NCI-H2196 treated with DMSO at 0.1 percent for 48 hours (cell line): ENCODE measurements around the gene LMBR1.
"Not testable (repeated sequence)": the region's sequence is repeated elsewhere in the genome, so short reads cannot be mapped to it uniquely, and the experiment has no call there.

Source experiments
- DNase-seq: peaks from one replicate; lab custom pipeline; 2025; ENCODE audit not compliant: unreplicated experiment; lab: John Stamatoyannopoulos, UW

Gene LMBR1

GRCh38 chr7:156702399-156702798 lies 190.6 kb downstream of the LMBR1 start:
- no peak for DNase-seq

DNA sequence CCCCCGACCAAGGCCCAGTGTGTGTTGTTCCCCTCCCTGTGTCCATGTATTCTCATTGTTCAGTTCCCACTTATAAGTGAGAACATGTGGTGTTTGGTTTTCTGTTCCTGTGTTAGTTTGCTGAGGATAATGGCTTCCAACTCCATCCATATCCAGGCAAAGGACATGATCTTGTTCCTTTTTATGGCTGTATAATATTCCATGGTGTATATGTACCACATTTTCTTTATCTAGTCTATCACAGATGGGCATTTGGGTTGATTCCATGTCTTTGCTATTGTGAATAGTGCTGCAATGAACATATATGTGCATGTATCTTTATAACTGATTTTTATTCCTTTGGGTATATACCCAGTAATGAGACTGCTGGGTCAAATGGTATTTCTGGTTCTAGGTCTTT lies 191.2 kb downstream of the LMBR1 start:
- DNase-seq: not testable (repeated sequence)

DNA sequence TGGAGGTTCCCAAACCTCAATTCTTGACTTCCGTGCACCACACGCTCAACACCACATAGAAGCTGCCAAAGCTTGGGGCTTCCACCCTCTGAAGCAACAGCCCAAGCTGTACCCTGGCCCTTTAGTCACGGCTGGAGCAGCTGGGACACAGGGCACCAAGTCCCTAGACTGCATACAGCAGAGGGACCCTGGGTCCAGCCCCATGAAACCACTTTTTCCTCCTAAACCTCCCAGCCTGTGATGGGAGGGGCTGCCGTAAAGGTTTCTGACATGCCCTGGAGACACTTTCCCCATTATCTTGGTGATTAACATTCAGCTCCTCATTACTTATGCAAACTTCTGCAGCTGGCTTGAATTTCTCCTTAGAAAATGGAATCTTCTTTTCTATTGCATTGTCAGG lies 194.5 kb downstream of the LMBR1 start:
- not testable (repeated sequence) for DNase-seq

- DNase-seq: not testable (repeated sequence)
Observed at GRCh38 chr7:156697283-156697682, 195.7 kb downstream of the LMBR1 start.

- DNase-seq: no peak
Observed at GRCh38 chr7:156693627-156694026, 199.4 kb downstream of the LMBR1 start.

DNA sequence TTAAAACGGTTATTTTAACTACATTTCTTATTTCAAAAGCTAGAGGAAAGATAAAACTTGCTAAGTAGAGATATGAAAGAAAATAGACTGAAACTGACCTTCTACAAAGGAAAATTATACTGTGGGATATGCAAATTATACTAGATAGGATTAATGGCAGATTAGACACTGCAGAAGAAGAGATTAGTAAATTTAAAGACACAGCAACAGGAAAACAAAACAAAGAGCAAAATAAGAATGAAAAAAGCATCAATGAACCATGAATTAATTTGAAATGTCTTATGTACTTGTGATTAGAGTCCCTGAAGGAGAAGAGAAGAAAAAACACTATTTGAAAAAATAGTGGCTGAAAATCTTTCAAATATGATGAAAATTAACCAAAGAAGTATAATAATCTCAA lies 200.1 kb downstream of the LMBR1 start:
- DNase-seq: no peak

DNA sequence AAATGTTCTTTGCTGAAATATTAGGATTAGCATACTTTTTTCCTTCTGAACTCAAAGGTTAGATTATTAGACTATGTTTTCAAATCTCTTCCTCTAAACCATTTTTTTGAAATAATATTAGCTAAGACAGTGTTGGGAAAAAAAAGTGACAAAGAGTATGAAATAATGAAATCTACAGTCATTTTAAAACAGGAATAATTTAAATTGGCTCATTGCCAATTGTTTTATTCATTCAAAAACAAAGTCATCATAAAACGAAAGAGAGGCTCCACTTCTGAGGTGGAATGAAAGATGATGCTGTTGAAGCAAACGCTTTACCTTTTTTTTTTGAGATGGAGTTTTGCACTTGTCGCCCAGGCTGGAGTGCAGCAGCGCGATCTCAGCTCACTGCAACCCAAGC lies 201.2 kb downstream of the LMBR1 start:
- no peak for DNase-seq

GRCh38 chr7:156684661-156685060 lies 208.3 kb downstream of the LMBR1 start:
- DNase-seq: no peak

DNA sequence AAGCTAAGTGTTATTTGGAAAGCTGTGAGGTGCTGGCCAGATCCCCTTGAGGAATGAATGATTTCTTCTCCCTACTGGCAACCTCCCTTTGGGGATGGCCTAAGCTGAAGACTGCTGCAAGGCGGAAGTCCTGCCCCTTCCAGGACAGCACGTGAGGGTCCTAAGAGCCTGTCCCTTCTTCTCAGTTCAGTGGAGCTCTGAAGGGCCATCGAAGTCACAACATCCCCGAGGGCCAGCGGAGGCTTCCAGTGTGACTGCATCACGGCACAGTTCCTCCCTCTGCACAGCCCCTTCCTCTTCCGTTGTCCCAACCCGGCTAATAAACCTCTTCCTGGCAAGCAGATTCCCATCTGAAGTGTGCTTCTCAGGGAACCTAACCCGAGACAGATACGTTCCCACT lies 208.7 kb downstream of the LMBR1 start:
- no peak for DNase-seq

- DNase-seq: no peak
Observed at GRCh38 chr7:156682928-156683327, 210.1 kb downstream of the LMBR1 start.

- no peak for DNase-seq
Observed at GRCh38 chr7:156680281-156680680, 212.7 kb downstream of the LMBR1 start.

DNA sequence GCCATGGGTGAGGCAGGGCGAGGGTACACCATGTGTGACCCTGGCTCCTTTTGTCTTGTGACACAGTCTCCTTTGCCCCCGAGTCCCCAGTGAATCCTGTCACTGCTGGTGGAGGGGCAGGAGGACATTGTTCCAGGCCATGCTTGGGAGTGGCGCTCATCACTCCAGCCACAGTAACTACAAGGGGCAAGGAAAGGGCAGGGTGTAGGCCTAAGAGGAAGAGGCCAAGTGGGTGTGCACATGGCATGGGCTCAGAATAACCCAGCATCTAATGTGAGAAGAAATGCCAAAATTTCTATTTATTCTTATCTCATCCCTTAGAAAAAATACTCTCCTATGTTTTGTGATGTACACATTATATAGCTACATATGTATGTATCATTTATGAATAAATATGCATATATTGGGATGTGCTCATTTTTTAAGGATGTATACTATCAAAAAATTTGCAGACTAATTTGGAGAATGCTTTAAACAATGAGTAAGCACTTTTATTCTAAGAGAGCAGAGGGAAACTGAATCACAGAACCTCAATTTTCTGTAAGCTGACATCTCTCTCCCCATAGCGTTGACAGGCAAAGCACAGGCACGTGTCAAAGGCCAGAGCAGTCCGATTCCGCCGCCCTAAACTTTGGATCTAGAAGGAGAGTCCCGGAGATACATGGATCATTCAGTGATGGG lies 215.5 kb downstream of the LMBR1 start:
- no peak for DNase-seq

DNA sequence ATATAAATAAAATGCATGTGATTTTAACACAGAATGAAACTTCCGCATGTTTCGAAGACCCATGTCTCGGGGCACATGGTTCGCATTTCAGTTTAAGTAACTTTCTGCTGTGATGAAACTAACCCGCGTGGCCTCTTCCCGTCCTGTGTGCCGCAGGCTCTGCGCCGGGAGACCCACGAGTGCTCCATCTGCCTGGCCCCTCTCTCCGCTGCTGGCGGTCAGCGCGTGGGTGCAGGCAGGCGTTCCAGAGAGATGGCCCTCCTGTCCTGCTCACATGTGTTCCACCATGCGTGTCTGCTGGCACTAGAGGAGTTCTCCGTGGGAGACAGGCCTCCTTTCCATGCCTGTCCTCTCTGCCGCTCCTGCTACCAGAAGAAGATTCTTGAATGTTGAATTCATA lies 216.7 kb downstream of the LMBR1 start:
- DNase-seq: no peak

DNA sequence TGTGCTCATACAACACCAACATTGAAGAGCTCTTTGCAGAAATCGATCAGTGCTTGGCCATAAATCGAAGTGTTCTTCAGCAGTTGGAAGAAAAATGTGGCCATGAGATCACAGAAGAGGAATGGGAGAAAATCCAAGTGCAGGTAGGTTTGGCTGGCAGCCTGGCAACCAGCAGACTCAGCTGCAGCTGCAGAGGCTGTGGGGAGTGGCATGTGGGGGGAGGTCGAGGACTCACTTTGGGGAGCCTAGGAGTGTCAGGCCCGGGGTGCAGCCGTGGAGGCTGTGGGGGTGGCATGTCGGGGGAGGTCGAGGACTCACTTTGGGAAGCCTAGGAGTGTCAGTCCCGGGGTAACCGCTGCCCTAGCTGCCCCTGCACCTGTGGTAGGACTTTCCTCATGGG lies 217.3 kb downstream of the LMBR1 start:
- DNase-seq: no peak

GRCh38 chr7:156673902-156674301 lies 219.1 kb downstream of the LMBR1 start:
- DNase-seq: no peak

DNA sequence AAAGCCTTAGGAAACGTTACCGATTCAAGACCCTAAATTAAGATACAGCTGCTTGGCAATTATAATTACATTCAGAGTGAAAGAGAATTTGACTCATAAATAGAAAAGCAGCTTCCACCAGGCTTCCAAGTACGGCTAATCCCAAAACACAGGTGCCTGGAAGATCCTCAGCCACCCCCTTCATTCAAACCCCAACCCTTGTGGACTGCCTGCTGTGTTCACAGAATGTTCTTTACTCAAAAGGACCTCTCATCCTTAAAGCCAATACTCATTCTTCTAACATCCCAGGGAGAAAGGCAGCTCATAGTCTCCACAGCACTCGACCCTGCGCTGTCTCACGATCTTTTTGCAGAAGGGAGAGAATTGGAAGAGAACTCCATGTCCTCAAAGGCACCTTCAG lies 219.5 kb downstream of the LMBR1 start:
- no peak for DNase-seq

DNA sequence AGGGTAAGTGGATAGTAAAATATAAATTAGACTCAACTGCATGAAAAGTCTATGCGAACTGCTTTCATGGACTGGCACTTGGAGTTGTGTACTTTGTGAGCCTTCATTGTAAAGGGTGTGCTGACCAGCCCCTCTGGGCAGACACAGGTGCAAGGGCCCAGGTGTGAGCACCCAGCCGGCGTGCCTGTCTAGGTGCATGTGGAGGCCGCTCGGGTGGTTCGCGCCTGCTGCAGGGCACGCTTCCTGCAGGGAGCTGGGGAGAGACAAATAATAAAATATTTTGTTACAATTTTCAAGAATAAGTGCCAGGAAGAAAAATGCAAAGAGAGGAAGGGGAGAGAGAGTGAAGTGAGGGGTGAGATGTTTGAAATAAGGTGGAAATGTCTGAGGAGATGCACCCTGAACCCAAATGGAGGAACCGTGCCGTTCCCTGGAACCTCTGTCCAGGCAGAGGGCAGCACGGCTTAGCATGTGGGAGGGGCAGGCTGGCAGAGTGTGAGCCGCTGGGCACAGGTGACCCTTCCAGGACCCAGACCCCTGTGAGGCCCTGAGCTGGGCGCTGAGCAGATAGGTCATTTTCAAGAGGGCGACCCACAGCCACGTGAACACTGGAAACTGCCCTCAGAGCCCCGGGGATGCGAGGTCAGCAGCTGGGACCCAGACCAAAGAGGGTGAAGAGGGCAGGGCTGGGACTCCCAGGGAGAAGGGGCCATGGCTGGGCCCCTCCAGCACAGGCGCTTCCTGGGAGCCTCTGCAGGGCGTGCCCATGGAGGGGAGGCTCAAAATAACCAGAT lies 223.8 kb downstream of the LMBR1 start:
- no peak for DNase-seq

DNA sequence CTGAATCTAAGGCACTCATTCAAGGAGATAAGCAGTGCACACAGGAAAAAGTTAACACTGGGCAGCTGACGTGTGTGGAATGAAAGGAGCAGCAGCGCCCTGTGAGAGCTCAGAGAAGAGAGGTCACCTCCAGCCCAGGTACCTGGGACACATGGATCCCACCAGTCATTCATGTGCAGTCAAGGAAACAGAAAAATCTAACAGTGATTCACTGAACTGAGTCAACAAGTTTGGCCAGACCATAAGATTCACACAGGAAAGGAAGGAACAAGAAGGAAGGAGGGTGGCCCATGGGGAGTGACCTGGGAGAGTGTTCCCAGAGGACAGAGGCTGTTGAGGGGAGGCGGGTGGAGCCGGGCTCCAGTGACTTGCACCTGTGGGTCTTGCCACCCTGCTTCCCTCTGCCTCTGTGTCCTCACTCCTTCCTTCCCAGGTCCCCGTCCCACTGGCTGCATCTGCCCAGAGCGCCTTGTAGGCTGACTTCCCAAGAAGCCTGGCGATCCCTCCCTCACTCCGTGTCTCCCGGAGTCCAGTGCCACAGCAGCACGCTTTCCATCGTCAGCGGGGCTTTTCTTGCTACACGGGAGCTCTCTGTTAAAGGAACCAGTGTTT lies 224.7 kb downstream of the LMBR1 start:
- DNase-seq: no peak

DNA sequence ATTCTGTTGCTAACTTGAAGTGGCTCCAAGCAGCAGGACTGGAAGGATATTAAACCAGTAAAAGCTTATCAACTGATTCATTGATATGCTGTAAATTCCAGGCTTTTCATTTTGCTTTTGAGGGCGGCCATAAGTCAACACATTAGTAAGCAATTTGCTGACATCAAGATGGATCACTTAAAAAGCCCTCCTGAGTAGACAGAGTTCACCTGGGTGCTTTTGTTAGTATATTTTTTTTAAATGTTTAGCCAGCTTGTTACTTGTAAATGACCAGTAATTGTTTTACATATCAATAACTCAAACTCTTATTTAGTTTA lies 225.9 kb downstream of the LMBR1 start:
- DNase-seq: no peak

- no peak for DNase-seq
Observed at GRCh38 chr7:156666368-156667109, 226.4 kb downstream of the LMBR1 start.

DNA sequence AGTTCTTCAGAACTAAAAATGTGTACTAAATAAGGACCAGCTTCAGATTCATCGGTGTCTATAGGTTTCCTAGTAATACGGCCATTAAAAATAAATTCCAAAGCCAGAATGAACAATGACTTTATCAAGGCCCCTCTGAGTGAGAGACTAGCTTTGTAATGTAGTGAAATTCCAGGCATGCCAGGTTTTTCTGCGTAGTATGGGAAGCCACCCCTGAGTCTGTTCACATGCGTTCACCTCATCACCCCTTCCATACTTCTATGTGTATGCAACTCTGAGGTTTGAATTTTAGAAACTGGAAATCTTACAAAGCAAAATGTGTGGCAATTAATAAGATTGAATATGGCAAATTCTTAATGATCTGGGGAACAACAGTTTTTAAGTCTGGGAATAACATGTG lies 227.9 kb downstream of the LMBR1 start:
- no peak for DNase-seq

DNA sequence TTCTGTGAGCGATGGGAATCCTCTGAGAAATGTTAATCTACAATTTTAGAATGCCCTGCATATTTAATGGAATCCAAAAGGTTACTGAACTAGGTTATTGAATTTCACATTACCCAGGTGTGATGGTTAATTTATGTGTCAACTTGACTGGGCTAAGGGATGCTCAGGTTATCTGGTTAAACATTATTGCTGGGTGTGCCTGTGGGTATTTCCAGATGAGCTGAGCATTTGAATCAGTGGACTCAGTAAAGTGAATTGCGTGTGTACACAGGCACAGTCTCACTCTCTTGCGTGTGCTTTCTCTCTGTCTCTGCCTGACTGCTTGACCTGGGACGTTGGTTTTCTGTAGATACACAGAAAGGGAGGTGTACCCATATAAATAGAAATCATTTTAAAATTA lies 230.7 kb downstream of the LMBR1 start:
- DNase-seq: no peak
